OCI-LY7 (cell line): ENCODE measurements around the gene TUBGCP2.

Experiments
- CTCF ChIP-seq: fragments of 200-600 bp; sonication (generic); conservative IDR thresholded peaks from 2 replicates; pipeline ENCODE4 v1.5.1; 2014; ENCODE audit warnings: mild to moderate bottlenecking, antibody characterized with exemption, low read length, moderate library complexity, mixed read lengths
- EZH2phosphoT487 ChIP-seq: fragments of 200-600 bp; sonication (generic); IDR thresholded peaks from 2 replicates; pipeline ENCODE4 v1.6.1; 2018; ENCODE audit warnings: low read depth, borderline replicate concordance, mild to moderate bottlenecking, mixed run types, antibody characterized with exemption, low read length, moderate library complexity, mixed read lengths

GRCh38 chr10:133242611-133243356 lies 65.9 kb downstream of the TUBGCP2 start:
- no peak for TF ChIP-seq CTCF
- no peak for TF ChIP-seq EZH2phosphoT487
